Measurements from ENCODE around the gene BCOR.

Gene BCOR

GRCh38 chrX:40098264-40099054 lies 701 bp upstream of the BCOR start:
- TF ChIP-seq POLR2A (IDR thresholded peaks at IDR 0.05; ENCODE audit: low read length) (no peak), GATA1 (IDR thresholded peaks at IDR 0.05; ENCODE audit: low read depth, low read length) (no peak)
- DNase-seq: peak; percentile 78 to 81

- no peak for TF ChIP-seq POLR2A (IDR thresholded peaks at IDR 0.05; ENCODE audit: low read length)
- no peak for TF ChIP-seq GATA1 (IDR thresholded peaks at IDR 0.05; ENCODE audit: low read depth, low read length)
- DNase-seq: peak; percentile 73 to 80
These were observed 636 bp downstream of the BCOR start for GRCh38 chrX:40097141-40097503.

- TF ChIP-seq GATA1 (IDR thresholded peaks at IDR 0.05; ENCODE audit: low read depth, low read length) (no peak), POLR2A (IDR thresholded peaks at IDR 0.05; ENCODE audit: low read length) (no peak)
- DNase-seq: peak; percentile 65 to 66
These were observed 1.2 kb downstream of the BCOR start for GRCh38 chrX:40096395-40097091.

GRCh38 chrX:40095583-40096394 lies 2.0 kb downstream of the BCOR start:
- peak; percentile 54 to 61 for DNase-seq

GRCh38 chrX:40094900-40095582 lies 2.7 kb downstream of the BCOR start:
- TF ChIP-seq GATA1 (IDR thresholded peaks at IDR 0.05; ENCODE audit: low read depth, low read length) (no peak), POLR2A (IDR thresholded peaks at IDR 0.05; ENCODE audit: low read length) (no peak)
- peak; percentile 24 to 48 for DNase-seq

More at GRCh38 chrX:40095583-40096394, 2.0 kb downstream of the BCOR start:
- TF ChIP-seq POLR2A (IDR thresholded peaks at IDR 0.05; ENCODE audit: low read length) (no peak), GATA1 (IDR thresholded peaks at IDR 0.05; ENCODE audit: low read depth, low read length) (no peak)

GRCh38 chrX:40094041-40094899 lies 3.5 kb downstream of the BCOR start:
- TF ChIP-seq POLR2A (IDR thresholded peaks at IDR 0.05; ENCODE audit: low read length): no peak
- no peak for TF ChIP-seq GATA1 (IDR thresholded peaks at IDR 0.05; ENCODE audit: low read depth, low read length)
- peak; percentile 86 to 87 for DNase-seq

- no peak for DNase-seq
- TF ChIP-seq POLR2A (IDR thresholded peaks at IDR 0.05; ENCODE audit: low read length) (no peak), GATA1 (IDR thresholded peaks at IDR 0.05; ENCODE audit: low read depth, low read length) (no peak)
These were observed 4.2 kb downstream of the BCOR start for GRCh38 chrX:40093586-40093985.

GRCh38 chrX:40092808-40093435 lies 4.8 kb downstream of the BCOR start:
- no peak for DNase-seq
- TF ChIP-seq GATA1 (IDR thresholded peaks at IDR 0.05; ENCODE audit: low read depth, low read length) (no peak), POLR2A (IDR thresholded peaks at IDR 0.05; ENCODE audit: low read length) (no peak)

GRCh38 chrX:40091691-40092421 lies 5.9 kb downstream of the BCOR start:
- DNase-seq: no peak
- TF ChIP-seq POLR2A (IDR thresholded peaks at IDR 0.05; ENCODE audit: low read length): no peak
- no peak for TF ChIP-seq GATA1 (IDR thresholded peaks at IDR 0.05; ENCODE audit: low read depth, low read length)

- DNase-seq: no peak
- no peak for TF ChIP-seq POLR2A (IDR thresholded peaks at IDR 0.05; ENCODE audit: low read length)
- TF ChIP-seq GATA1 (IDR thresholded peaks at IDR 0.05; ENCODE audit: low read depth, low read length): no peak
These were observed 6.8 kb downstream of the BCOR start for GRCh38 chrX:40090961-40091360.

GRCh38 chrX:40090050-40090804 lies 7.5 kb downstream of the BCOR start:
- TF ChIP-seq GATA1 (IDR thresholded peaks at IDR 0.05; ENCODE audit: low read depth, low read length): no peak
- TF ChIP-seq POLR2A (IDR thresholded peaks at IDR 0.05; ENCODE audit: low read length): no peak
- peak; percentile 25 to 26 for DNase-seq

Measured in erythroblast (primary cell).